T-helper 1 cell treated with Interleukin-12 subunit alpha and Interleukin-12 subunit beta and Interleukin-4 antibody, amounts not matched to agents 30 μg/mL and 1 μg/mL, for 36 hours (primary cell): ENCODE results near the gene LRRN2.

ENCODE experiments used
- H3K27ac Mint-ChIP-seq: one replicate; pipeline ENCODE4 v1.8.0; 2021; ENCODE audit warnings: mild to moderate bottlenecking, mixed read lengths
- H3K27me3 Mint-ChIP-seq: one replicate; pipeline ENCODE4 v1.8.0; 2021; ENCODE audit warnings: low read depth, mixed read lengths
- H3K36me3 Mint-ChIP-seq: one replicate; pipeline ENCODE4 v1.8.0; 2021; ENCODE audit warnings: low read depth, mixed read lengths
- H3K4me1 Mint-ChIP-seq: one replicate; pipeline ENCODE4 v1.8.0; 2021; ENCODE audit warnings: low read depth, mixed read lengths
- H3K4me3 Mint-ChIP-seq: one replicate; pipeline ENCODE4 v1.8.0; 2021; ENCODE audit warnings: mild to moderate bottlenecking, moderate library complexity, mixed read lengths
- H3K9me3 Mint-ChIP-seq: one replicate; pipeline ENCODE4 v1.8.0; 2021; ENCODE audit warnings: mixed read lengths

Gene LRRN2

GRCh38 chr1:204721373-204722055 lies 36.0 kb upstream of the LRRN2 start:
- H3K36me3 Mint-ChIP-seq: no peaks in the 10 kb centered on the region
- H3K4me1 Mint-ChIP-seq: peaks cover 5% of the 10 kb centered on the region
- H3K27me3 Mint-ChIP-seq: no peaks in the 10 kb centered on the region
- H3K27ac Mint-ChIP-seq: no peak overlapping the region
- H3K9me3 Mint-ChIP-seq: no peaks in the 10 kb centered on the region
- no peak overlapping the region for H3K4me3 Mint-ChIP-seq

DNA sequence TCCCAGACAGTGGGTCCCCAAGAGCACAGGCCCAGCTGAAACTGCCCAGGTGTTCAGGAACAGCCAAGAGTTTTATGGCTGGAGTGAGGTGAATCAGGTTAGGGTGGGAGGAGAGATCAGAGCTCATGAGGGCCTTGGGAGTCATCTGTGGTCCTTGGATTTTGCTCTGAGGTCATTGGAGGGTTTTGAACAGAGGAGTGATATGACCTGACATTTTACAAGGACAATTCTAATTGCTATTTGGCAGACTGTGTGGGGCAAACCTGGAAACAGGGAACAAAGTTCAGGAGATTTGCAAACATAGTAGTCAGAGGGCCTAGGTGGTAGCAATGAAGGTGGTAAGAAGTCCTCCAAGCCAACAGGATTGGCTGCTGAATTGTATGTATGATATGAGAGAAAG lies 31.1 kb upstream of the LRRN2 start:
- Mint-ChIP-seq H3K27ac (no peak overlapping the region), H3K27me3 (peaks cover 24% of the 10 kb centered on the region)

DNA sequence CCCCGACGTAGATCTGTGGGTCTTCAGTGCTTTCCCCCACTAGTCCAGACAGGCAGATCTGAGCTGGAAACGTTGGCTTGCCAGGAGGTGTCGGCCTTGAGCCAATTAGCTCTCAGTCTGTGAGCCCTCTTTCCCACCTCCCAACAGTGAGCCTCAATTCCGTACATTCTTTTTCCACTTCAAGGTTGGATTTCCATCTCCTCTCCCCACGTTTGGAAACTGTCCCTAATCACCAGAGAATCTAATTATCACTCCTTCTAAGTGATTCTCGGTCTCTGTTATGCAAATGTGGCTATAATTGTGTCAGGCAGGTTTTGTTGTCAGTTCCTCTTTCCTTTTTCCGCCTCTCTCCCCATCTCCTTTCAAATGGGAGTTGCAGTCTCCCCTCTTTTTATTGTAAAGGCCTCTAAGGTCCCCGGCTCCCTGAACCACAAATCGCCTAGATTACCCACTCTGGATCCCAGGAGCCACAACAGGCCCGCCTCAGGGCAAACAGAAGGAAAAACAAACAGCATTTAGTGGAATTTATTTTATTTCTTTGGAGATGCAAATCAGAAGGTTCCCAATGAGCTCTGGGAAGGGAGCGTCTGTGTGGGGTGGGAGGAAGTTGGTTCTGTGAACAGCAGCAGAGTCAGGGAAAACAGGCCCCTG lies 29.4 kb upstream of the LRRN2 start:
- H3K4me3 Mint-ChIP-seq: no peak overlapping the region
- no peaks in the 10 kb centered on the region for H3K9me3 Mint-ChIP-seq
- H3K36me3 Mint-ChIP-seq: no peaks in the 10 kb centered on the region
- H3K4me1 Mint-ChIP-seq: no peaks in the 10 kb centered on the region
- no peak overlapping the region for H3K27ac Mint-ChIP-seq
- peaks cover 34% of the 10 kb centered on the region for H3K27me3 Mint-ChIP-seq

More for the DNA sequence above, 31.1 kb upstream of the LRRN2 start:
- Mint-ChIP-seq H3K36me3 (no peaks in the 10 kb centered on the region), H3K9me3 (no peaks in the 10 kb centered on the region), H3K4me1 (no peaks in the 10 kb centered on the region), H3K4me3 (no peak overlapping the region)

DNA sequence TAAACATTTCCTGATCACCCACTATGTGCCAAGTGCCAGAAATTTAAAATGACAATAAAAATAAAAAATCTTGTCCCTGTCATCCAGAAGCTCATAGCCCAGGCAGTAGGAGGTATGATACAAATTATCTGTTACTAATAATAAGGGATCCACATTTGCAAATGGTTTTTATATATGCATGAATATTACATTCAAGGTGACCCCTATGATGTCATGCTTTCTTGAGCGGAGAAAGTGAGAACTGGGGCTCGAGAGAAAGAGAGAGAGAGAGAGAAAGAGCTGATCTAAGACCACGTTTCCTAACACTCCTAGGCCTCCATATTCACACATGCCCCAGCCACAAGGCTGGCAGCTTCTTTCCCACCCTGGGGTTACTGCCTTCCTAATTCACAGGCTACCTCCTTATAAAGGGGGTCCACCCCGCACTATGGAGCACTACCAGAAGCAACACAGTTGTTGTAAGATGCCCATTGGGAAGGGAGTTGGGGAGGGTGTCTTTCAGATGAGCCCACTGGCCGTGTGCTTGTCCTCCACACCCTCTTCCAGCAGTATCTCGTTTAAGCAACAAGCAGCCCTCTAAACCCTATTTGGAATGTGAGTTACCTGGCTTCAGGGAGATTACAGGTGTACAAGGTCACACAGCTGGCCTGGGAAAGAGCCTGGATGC lies 28.8 kb upstream of the LRRN2 start:
- Mint-ChIP-seq H3K27ac (no peak overlapping the region), H3K27me3 (peaks cover 34% of the 10 kb centered on the region), H3K4me3 (no peak overlapping the region), H3K9me3 (no peaks in the 10 kb centered on the region), H3K4me1 (no peaks in the 10 kb centered on the region), H3K36me3 (no peaks in the 10 kb centered on the region)

- Mint-ChIP-seq H3K36me3 (no peaks in the 10 kb centered on the region), H3K9me3 (no peaks in the 10 kb centered on the region), H3K27me3 (peaks cover 40% of the 10 kb centered on the region), H3K4me1 (no peaks in the 10 kb centered on the region), H3K27ac (no peak overlapping the region), H3K4me3 (no peak overlapping the region)
Observed at GRCh38 chr1:204713541-204713940, 28.0 kb upstream of the LRRN2 start.

DNA sequence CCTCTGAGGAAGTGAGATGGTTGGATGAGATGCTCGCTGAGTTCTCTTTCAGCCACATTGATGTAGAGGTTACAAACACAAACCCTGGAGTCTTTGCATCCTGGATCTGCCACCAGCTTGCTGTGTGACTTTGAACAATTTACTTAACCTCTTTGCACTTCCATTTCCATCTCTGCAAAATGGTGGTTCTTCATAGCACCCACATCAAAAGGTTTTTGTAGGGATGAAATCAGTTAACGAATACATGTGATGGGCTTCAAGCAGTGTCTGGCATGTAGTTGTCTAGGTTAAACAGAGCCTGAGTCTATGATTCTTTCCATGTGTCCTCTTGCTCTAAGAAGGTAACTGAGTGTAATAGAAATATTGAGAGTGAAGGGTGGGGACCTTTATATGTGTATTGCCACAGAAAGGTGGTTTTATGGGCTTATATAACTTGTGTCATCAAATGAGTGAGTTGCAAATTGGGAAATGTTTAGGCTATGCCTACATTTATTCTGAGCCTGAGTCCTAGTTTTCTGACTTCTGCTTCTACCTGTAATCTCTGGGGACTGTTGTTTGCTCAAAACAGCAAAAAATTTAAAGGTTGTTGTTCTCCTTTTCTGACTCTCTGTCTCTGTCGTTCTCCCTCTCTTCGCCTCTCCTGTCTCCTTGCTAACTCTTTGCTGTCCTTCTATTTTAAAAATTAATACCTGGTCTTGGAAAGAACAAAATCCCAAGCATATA lies 27.3 kb upstream of the LRRN2 start:
- H3K9me3 Mint-ChIP-seq: no peaks in the 10 kb centered on the region
- H3K27me3 Mint-ChIP-seq: peaks cover 41% of the 10 kb centered on the region
- no peak overlapping the region for H3K27ac Mint-ChIP-seq
- no peak overlapping the region for H3K4me3 Mint-ChIP-seq
- H3K4me1 Mint-ChIP-seq: no peaks in the 10 kb centered on the region
- no peaks in the 10 kb centered on the region for H3K36me3 Mint-ChIP-seq

- Mint-ChIP-seq H3K4me3 (no peak overlapping the region), H3K9me3 (no peaks in the 10 kb centered on the region), H3K36me3 (no peaks in the 10 kb centered on the region), H3K4me1 (no peaks in the 10 kb centered on the region), H3K27ac (no peak overlapping the region), H3K27me3 (peaks cover 41% of the 10 kb centered on the region)
Observed at GRCh38 chr1:204711947-204712701, 26.6 kb upstream of the LRRN2 start.

- peaks cover 3% of the 10 kb centered on the region for H3K4me1 Mint-ChIP-seq
- H3K27me3 Mint-ChIP-seq: peaks cover 41% of the 10 kb centered on the region
- no peak overlapping the region for H3K27ac Mint-ChIP-seq
- H3K4me3 Mint-ChIP-seq: no peak overlapping the region
- no peaks in the 10 kb centered on the region for H3K36me3 Mint-ChIP-seq
- H3K9me3 Mint-ChIP-seq: no peaks in the 10 kb centered on the region
Observed at GRCh38 chr1:204711103-204711946, 25.8 kb upstream of the LRRN2 start.

DNA sequence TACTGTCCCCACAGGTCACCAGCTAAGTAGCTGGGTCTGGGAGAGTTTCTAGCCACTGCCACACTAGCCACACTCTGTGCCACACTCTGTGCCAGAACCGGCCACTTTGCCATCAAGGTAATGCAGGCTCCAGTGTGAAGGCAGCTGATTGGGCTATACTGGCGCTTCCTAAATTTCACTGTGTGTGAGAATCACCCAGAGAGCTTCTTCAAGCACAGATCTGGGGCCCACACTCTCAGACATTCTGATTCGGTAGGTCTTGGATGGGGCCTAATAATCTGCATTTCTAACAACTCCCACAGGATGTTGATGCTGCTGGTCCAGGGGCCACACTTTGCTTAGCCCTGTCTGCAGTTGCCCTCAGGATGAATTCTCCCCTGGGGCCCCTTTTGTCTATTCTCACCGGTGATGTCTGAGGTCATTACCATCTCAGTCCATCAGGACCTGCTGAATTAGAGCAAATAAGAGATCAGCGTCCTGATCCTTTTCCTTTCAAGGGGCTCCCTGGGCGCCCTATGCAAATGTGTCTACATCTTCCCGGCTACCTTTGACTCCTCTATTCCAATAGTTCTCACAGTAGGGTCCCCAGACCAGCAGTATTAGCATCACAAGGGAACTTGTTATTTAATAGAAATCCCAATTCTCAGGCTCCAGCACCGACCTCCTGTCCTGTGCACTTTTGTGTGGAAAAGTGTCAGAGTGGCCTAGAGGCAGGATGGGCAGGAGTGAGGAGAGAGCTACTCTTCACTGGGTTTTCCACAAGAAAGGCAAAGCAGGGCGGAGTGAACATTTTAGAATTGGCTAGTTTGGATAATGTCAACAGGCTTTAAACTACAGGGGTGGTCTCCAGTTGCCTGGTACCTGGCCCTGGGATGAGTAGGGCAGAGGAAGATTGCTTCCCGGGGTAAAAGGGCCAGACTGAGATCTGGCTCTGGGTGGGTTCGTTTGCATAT lies 24.7 kb upstream of the LRRN2 start:
- peaks cover 41% of the 10 kb centered on the region for H3K27me3 Mint-ChIP-seq
- H3K36me3 Mint-ChIP-seq: no peaks in the 10 kb centered on the region
- H3K27ac Mint-ChIP-seq: no peak overlapping the region

GRCh38 chr1:204709021-204709420 lies 23.5 kb upstream of the LRRN2 start:
- peaks cover 6% of the 10 kb centered on the region for H3K4me1 Mint-ChIP-seq
- no peaks in the 10 kb centered on the region for H3K9me3 Mint-ChIP-seq
- no peaks in the 10 kb centered on the region for H3K36me3 Mint-ChIP-seq
- peaks cover 35% of the 10 kb centered on the region for H3K27me3 Mint-ChIP-seq
- H3K4me3 Mint-ChIP-seq: no peak overlapping the region
- H3K27ac Mint-ChIP-seq: no peak overlapping the region

More for the DNA sequence above, 24.7 kb upstream of the LRRN2 start:
- Mint-ChIP-seq H3K9me3 (no peaks in the 10 kb centered on the region), H3K4me1 (peaks cover 6% of the 10 kb centered on the region), H3K4me3 (no peak overlapping the region)

- H3K27me3 Mint-ChIP-seq: peaks cover 19% of the 10 kb centered on the region
- no peaks in the 10 kb centered on the region for H3K36me3 Mint-ChIP-seq
- H3K4me3 Mint-ChIP-seq: no peak overlapping the region
- H3K27ac Mint-ChIP-seq: no peak overlapping the region
- H3K9me3 Mint-ChIP-seq: no peaks in the 10 kb centered on the region
- peaks cover 6% of the 10 kb centered on the region for H3K4me1 Mint-ChIP-seq
Observed at GRCh38 chr1:204706838-204707509, 21.4 kb upstream of the LRRN2 start.
